B cell (primary cell): ENCODE data around the gene BIRC7. TPM values are rescaled to one million over a fixed set of nuclear protein-coding genes. Genes with fewer than 3 reads are reported as not detected.

ENCODE experiments used
- ATAC-seq: fragments of 200-7000 bp; cut with Tn5 transposase; one replicate; pipeline ENCODE4 v1.10.0; 2021; ENCODE audit warnings: low read depth, mild to moderate bottlenecking, moderate number of reproducible peaks, moderate library complexity
- CTCF ChIA-PET: fragments of 350-600 bp; sonication (Branson Sonifier 250); formaldehyde crosslinking; loops from one replicate; lab custom pipeline; 2021; ENCODE audit warnings: antibody characterized with exemption, inconsistent platforms; lab: Charles Lee
- POLR2A ChIA-PET: fragments of 350-600 bp; sonication (Branson Sonifier 250); formaldehyde crosslinking; loops from one replicate; lab custom pipeline; 2021; ENCODE audit warnings: antibody characterized with exemption; lab: Charles Lee
- DNase-seq: peaks from one replicate; pipeline ENCODE4 v3.0.0; 2013
- H2AFZ ChIP-seq: 2 replicates; pipeline ENCODE4 v1.6.1; 2012; ENCODE audit warnings: mild to moderate bottlenecking, low read depth, low read length; ENCODE audit not compliant: insufficient read depth, poor library complexity, severe bottlenecking
- H3K27ac ChIP-seq, 2 donors: 1 replicate in 1 of 2; 2 replicates in 1 of 2; pipeline ENCODE4 v1.5.1; 2012 to 2013; ENCODE audit warnings: low read length in 2 of 2, mild to moderate bottlenecking in 2 of 2, moderate library complexity in 1 of 2
- H3K27me3 ChIP-seq, 4 experiments: fragments of 200-600 bp in 1 of 4; sonication (generic) in 1 of 4; replicated peaks in 1 of 4; 1 replicate in 2 of 4; 2 replicates in 2 of 4; pipeline versions ENCODE4 v1.6.1 to v1.7.0; 2013 to 2016; ENCODE audit warnings: low read length in 3 of 4, mild to moderate bottlenecking in 2 of 4, mixed read lengths in 1 of 4, moderate library complexity in 1 of 4; ENCODE audit not compliant: insufficient read depth in 4 of 4, control insufficient read depth in 3 of 4; ENCODE audit errors: control extremely low read depth in 1 of 4
- H3K36me3 ChIP-seq, 2 experiments: replicated peaks in 1 of 2; 1 replicate in 1 of 2; 2 replicates in 1 of 2; pipeline versions ENCODE4 v1.6.1 to v1.7.1; 2013; ENCODE audit warnings: low read length in 1 of 2; ENCODE audit not compliant: insufficient read depth in 2 of 2, control insufficient read depth in 1 of 2; ENCODE audit errors: control extremely low read depth in 1 of 2, extremely low read depth in 1 of 2
- H3K4me1 ChIP-seq, 2 donors: fragments of 200-600 bp in 1 of 2; sonication (generic) in 1 of 2; 1 replicate in 1 of 2; 2 replicates in 1 of 2; pipeline versions ENCODE4 v1.5.1 to v1.6.1; 2013 to 2017; ENCODE audit warnings: low read length in 2 of 2; ENCODE audit not compliant: control insufficient read depth in 2 of 2, insufficient read depth in 2 of 2
- H3K4me2 ChIP-seq: replicated peaks from 2 replicates; pipeline ENCODE3; 2012; ENCODE audit warnings: mild to moderate bottlenecking, low read depth, low read length; ENCODE audit not compliant: poor library complexity, severe bottlenecking
- H3K4me3 ChIP-seq, 5 experiments: fragments of 200-600 bp in 1 of 5; sonication (generic) in 1 of 5; 1 replicate in 3 of 5; 2 replicates in 2 of 5; pipeline versions ENCODE4 v1.5.1 to v1.7.0; 2011 to 2016; ENCODE audit warnings: low read length in 4 of 5, mild to moderate bottlenecking in 4 of 5, low read depth in 2 of 5, control low read depth in 1 of 5, moderate library complexity in 1 of 5; ENCODE audit not compliant: insufficient read depth in 1 of 5; ENCODE audit errors: control extremely low read depth in 1 of 5, extremely low read depth in 1 of 5
- H3K79me2 ChIP-seq: fragments of 200-600 bp; sonication (generic); one replicate; pipeline ENCODE4 v1.6.0; 2016; ENCODE audit warnings: low read length; ENCODE audit not compliant: control insufficient read depth, insufficient read depth
- H3K9ac ChIP-seq: fragments of 200-600 bp; sonication (generic); 2 replicates; pipeline ENCODE4 v1.6.1; 2017; ENCODE audit warnings: mild to moderate bottlenecking, low read length, moderate library complexity
- H3K9me3 ChIP-seq, 3 donors: one replicate each; pipeline versions ENCODE4 v1.6.1 to v1.7.1; 2013; ENCODE audit warnings: low read length in 2 of 3; ENCODE audit not compliant: control insufficient read depth in 2 of 3, insufficient read depth in 1 of 3; ENCODE audit errors: control extremely low read depth in 1 of 3
- H4K20me1 ChIP-seq: 2 replicates; pipeline ENCODE4 v1.6.0; 2012; ENCODE audit warnings: mild to moderate bottlenecking, low read length; ENCODE audit not compliant: insufficient read depth, control insufficient read depth, poor library complexity, severe bottlenecking
- H3K27ac Mint-ChIP-seq: one replicate; pipeline ENCODE4 v1.8.0; 2021; ENCODE audit warnings: mixed read lengths
- H3K27me3 Mint-ChIP-seq: one replicate; pipeline ENCODE4 v1.8.0; 2021; ENCODE audit warnings: mixed read lengths
- H3K4me1 Mint-ChIP-seq: one replicate; pipeline ENCODE4 v1.8.0; 2021; ENCODE audit warnings: mixed read lengths
- H3K4me3 Mint-ChIP-seq: one replicate; pipeline ENCODE4 v1.8.0; 2021; ENCODE audit warnings: mixed read lengths
- H3K9me3 Mint-ChIP-seq: one replicate; pipeline ENCODE4 v1.8.0; 2022; ENCODE audit warnings: mixed read lengths; ENCODE audit not compliant: insufficient read depth
- EZH2 ChIP-seq: IDR thresholded peaks from 2 replicates; pipeline ENCODE4 v1.6.1; 2012; ENCODE audit warnings: borderline replicate concordance, low read depth, mild to moderate bottlenecking, moderate library complexity, low read length; ENCODE audit not compliant: insufficient read depth, poor library complexity, severe bottlenecking
- WGBS: methylation state at CpG from one replicate; pipeline ENCODE4 v1.1.5; 2013; ENCODE audit warnings: missing lambda C conversion rate; ENCODE audit not compliant: insufficient coverage; 5-methylcytosine and 5-hydroxymethylcytosine counted together
- intact Hi-C: fragments of 100-400 bp; cut with micrococcal nuclease; formaldehyde crosslinking; loops from one replicate; pipeline ENCODE4 v1.10.0; 2022
- polyA plus RNA-seq: library from polyadenylated mRNA; depleted of rRNA; stranded (reverse); fragments of >200 nt; gene quantifications from 2 replicates; pipeline ENCODE4 v1.2.3, GENCODE V29; 2012
- total RNA-seq, 2 donors: library from RNA; stranded (reverse); fragments of 120-200 nt in 1 of 2; gene quantifications; 1 replicate in 1 of 2; 2 replicates in 1 of 2; pipeline versions ENCODE4 v1.2.3 to v1.2.4, GENCODE V29; 2013 to 2022
- TF ChIP-seq, protein P1 (sequence below): fragments of 200-600 bp; IDR thresholded peaks from one replicate; pipeline ENCODE4 v1.8.0; 2022; ENCODE audit warnings: antibody characterized with exemption, mild to moderate bottlenecking

BIRC7 gene
- total and polyA plus RNA-seq, 2 donors (not counting 1 experiment from before 2014, with no cell fraction given) = 0.12 TPM; not detected in 1

DNA sequence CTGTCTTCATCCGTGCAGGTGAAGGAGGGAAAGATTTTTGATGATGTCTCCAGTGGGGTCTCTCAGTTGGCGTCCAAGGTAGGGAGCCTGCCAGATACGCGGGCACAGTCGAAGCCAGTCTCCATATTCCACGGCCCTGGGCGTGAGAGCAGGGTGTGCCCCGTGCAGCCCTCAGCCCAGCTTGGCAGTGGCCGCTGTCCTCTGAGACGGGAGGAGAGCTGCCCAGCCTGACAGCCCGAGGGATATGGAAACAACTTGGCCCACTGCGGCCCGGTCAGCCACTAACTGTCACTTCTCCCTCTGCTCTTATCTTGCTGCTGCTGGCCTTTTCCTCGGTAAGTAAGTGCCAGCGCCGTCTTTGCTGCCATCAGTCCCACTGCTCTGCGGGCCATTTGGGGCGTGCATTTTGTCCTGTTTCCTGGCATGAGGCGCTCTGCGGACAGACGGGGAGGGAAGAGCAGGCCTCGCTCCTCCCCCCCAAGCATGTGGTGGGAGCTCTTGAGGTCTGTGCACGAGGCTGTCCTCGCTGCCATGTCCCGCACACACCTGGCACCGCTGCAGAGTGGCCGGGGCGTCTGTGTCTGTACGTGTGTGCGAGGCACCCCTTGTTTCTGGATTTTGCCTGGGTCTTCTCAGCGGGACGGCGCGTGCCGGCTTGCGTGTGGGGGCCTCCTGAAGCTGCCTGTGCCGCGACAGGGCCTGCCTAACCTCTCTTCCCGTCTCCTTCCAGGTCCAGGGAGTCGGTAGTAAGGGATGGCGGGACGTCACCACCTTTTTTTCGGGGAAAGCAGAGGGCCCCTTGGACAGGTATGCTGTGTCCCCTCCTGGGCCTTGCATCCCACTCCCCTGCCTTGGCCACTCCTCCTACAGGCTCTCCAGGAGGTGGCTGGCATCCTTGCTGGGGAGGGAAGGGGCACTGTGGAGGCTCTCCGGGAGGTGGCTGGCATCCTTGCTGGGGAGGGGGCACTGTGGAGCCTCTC is 50.2 kb downstream of the BIRC7 start:
- no peaks in the 10 kb centered on the region for H3K79me2 ChIP-seq
- POLR2A ChIA-PET = no interaction called here
- Mint-ChIP-seq H3K27ac (no peak overlapping the region), H3K9me3 (no peaks in the 10 kb centered on the region), H3K4me3 (no peak overlapping the region), H3K4me1 (peaks cover 1% of the 10 kb centered on the region), H3K27me3 (no peaks in the 10 kb centered on the region)
- WGBS = 97% methylated on average over 41 of the region's 44 CpGs
- no peaks in the 10 kb centered on the region for H3K4me1 ChIP-seq
- intact Hi-C loops = no loop called here
- H4K20me1 ChIP-seq = no peaks in the 10 kb centered on the region
- CTCF ChIA-PET = no interaction called here
- peaks cover 0 to 14% of the 10 kb centered on the region in 2 experiments for H3K36me3 ChIP-seq
- H2AFZ ChIP-seq = no peak overlapping the region
- TF ChIP-seq, protein P1, sequence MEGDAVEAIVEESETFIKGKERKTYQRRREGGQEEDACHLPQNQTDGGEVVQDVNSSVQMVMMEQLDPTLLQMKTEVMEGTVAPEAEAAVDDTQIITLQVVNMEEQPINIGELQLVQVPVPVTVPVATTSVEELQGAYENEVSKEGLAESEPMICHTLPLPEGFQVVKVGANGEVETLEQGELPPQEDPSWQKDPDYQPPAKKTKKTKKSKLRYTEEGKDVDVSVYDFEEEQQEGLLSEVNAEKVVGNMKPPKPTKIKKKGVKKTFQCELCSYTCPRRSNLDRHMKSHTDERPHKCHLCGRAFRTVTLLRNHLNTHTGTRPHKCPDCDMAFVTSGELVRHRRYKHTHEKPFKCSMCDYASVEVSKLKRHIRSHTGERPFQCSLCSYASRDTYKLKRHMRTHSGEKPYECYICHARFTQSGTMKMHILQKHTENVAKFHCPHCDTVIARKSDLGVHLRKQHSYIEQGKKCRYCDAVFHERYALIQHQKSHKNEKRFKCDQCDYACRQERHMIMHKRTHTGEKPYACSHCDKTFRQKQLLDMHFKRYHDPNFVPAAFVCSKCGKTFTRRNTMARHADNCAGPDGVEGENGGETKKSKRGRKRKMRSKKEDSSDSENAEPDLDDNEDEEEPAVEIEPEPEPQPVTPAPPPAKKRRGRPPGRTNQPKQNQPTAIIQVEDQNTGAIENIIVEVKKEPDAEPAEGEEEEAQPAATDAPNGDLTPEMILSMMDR = no peak
- no peak for TF ChIP-seq EZH2
- no peaks in the 10 kb centered on the region for H3K27me3 ChIP-seq
- H3K9me3 ChIP-seq = no peaks in the 10 kb centered on the region
- H3K27ac ChIP-seq = no peak overlapping the region
- no peak for DNase-seq
- H3K4me2 ChIP-seq = no peak overlapping the region
- no peak overlapping the region for H3K4me3 ChIP-seq
- H3K9ac ChIP-seq = no peak overlapping the region
- ATAC-seq = no peak
